Upper lobe of left lung (tissue), 6 donors: ENCODE data around the gene MVK. TPM values are rescaled to one million over a fixed set of nuclear protein-coding genes. Genes with fewer than 3 reads are reported as not detected.

Source experiments
- ATAC-seq, 2 donors: fragments of 200-7000 bp; cut with Tn5 transposase; one replicate each; pipeline ENCODE4 v1.9.1; 2022; ENCODE audit warnings: mild to moderate bottlenecking in 2 of 2, moderate library complexity in 2 of 2; ENCODE audit not compliant: low FRiP score in 2 of 2
- DNase-seq, 2 donors: peaks; one replicate each; pipeline ENCODE4 v3.0.0-alpha.2; 2019 to 2020
- H3K27ac ChIP-seq, 4 donors: fragments of 200-600 bp; sonication (generic); one replicate each; pipeline ENCODE4 v1.5.1; 2016 to 2019
- H3K27me3 ChIP-seq, 4 donors: fragments of 200-600 bp; sonication (generic); one replicate each; pipeline ENCODE4 v1.5.1; 2017 to 2019
- H3K36me3 ChIP-seq, 4 donors: fragments of 200-600 bp; sonication (generic); one replicate each; pipeline ENCODE4 v1.5.1; 2016 to 2019
- H3K4me1 ChIP-seq, 4 donors: fragments of 200-600 bp; sonication (generic); one replicate each; pipeline ENCODE4 v1.5.1; 2018 to 2019
- H3K4me3 ChIP-seq, 4 donors: fragments of 200-600 bp; sonication (generic); one replicate each; pipeline ENCODE4 v1.5.1; 2017 to 2019; ENCODE audit warnings: mild to moderate bottlenecking in 2 of 4, moderate library complexity in 1 of 4
- H3K9me3 ChIP-seq, 4 donors: fragments of 200-600 bp; sonication (generic); one replicate each; pipeline ENCODE4 v1.5.1; 2018 to 2019
- CTCF ChIP-seq, 6 experiments: fragments of 450-650 bp in 4 of 6; fragments of 200-600 bp in 2 of 6; sonication (generic) in 2 of 6; IDR thresholded peaks; one replicate each; pipeline ENCODE4 v1.5.1; 2016 to 2019; ENCODE audit warnings: antibody characterized with exemption in 6 of 6
- EP300 ChIP-seq, 4 donors: sonication (generic); formaldehyde crosslinking; IDR thresholded peaks; one replicate each; pipeline ENCODE4 v1.5.1; 2017; ENCODE audit warnings: antibody characterized with exemption in 4 of 4, control low read depth in 2 of 4
- POLR2A ChIP-seq, 4 donors: fragments of 450-650 bp; IDR thresholded peaks; one replicate each; pipeline ENCODE4 v1.5.1; 2016 to 2017; ENCODE audit warnings: antibody characterized with exemption in 4 of 4, mild to moderate bottlenecking in 2 of 4
- POLR2AphosphoS5 ChIP-seq, 2 donors: sonication (generic); formaldehyde crosslinking; IDR thresholded peaks; one replicate each; pipeline ENCODE4 v1.5.1; 2017; ENCODE audit warnings: antibody characterized with exemption in 2 of 2
- WGBS, 2 donors: methylation state at CpG; one replicate each; pipeline ENCODE4 v1.1.5; 2017 to 2018; 5-methylcytosine and 5-hydroxymethylcytosine counted together
- total RNA-seq, 6 donors: library from RNA; depleted of rRNA in 4 of 6; stranded (reverse); fragments of >200 nt in 4 of 6; gene quantifications; one replicate each; pipeline versions ENCODE4 v1.1.0 to v1.2.1, GENCODE V29; 2016 to 2021
- donor health status: DM: no; HTN: no; CAD: no; lungs with moderate emphysema.
- donor health status: DM: no; HTN: yes; CAD: no; lungs with severe emphysema.

MVK gene
- total RNA-seq, 6 donors from 2014 or later, result 22.2 to 56.2 (median 41.5) TPM

GRCh38 chr12:109589691-109590245 lies 16.2 kb downstream of the MVK start:
- H3K27me3 ChIP-seq, result no peaks in the 10 kb centered on the region
- 92 to 98% methylated on average over 10 to 13 of the region's 16 CpGs for WGBS, 2 donors
- H3K36me3 ChIP-seq, result peaks cover 7 to 64% (median 46%) of the 10 kb centered on the region in 4 donors
- no peak overlapping the region for H3K27ac ChIP-seq
- TF ChIP-seq EP300 (IDR thresholded peaks at IDR 0.05), result no peak
- no peak for TF ChIP-seq POLR2AphosphoS5 (IDR thresholded peaks at IDR 0.05)
- no peak for TF ChIP-seq POLR2A (IDR thresholded peaks at IDR 0.05)
- TF ChIP-seq CTCF (IDR thresholded peaks at IDR 0.05), result no peak
- no peak for ATAC-seq
- H3K4me3 ChIP-seq, result no peak overlapping the region
- H3K9me3 ChIP-seq, result no peaks in the 10 kb centered on the region
- H3K4me1 ChIP-seq, result peaks cover 0 to 5% (median 0%) of the 10 kb centered on the region in 4 donors
- no peak for DNase-seq

- DNase-seq, result no peak
- no peaks in the 10 kb centered on the region for H3K27me3 ChIP-seq
- H3K4me1 ChIP-seq, result peaks cover 0 to 5% (median 2%) of the 10 kb centered on the region in 4 donors
- peaks cover 7 to 70% (median 48%) of the 10 kb centered on the region in 4 donors for H3K36me3 ChIP-seq
- H3K9me3 ChIP-seq, result no peaks in the 10 kb centered on the region
- 91 to 93% methylated on average over 8 of the region's 8 CpGs for WGBS, 2 donors
- TF ChIP-seq POLR2AphosphoS5 (IDR thresholded peaks at IDR 0.05), result no peak
- no peak for TF ChIP-seq EP300 (IDR thresholded peaks at IDR 0.05)
- no peak for TF ChIP-seq POLR2A (IDR thresholded peaks at IDR 0.05)
- TF ChIP-seq CTCF (IDR thresholded peaks at IDR 0.05), result no peak
- no peak overlapping the region for H3K27ac ChIP-seq
- no peak overlapping the region for H3K4me3 ChIP-seq
- no peak for ATAC-seq
Observed at GRCh38 chr12:109590566-109590965, 17.0 kb downstream of the MVK start.

- H3K36me3 ChIP-seq, result peaks cover 3 to 66% (median 50%) of the 10 kb centered on the region in 4 donors
- ATAC-seq, result no peak
Observed at GRCh38 chr12:109591041-109591440, 17.4 kb downstream of the MVK start.

DNA sequence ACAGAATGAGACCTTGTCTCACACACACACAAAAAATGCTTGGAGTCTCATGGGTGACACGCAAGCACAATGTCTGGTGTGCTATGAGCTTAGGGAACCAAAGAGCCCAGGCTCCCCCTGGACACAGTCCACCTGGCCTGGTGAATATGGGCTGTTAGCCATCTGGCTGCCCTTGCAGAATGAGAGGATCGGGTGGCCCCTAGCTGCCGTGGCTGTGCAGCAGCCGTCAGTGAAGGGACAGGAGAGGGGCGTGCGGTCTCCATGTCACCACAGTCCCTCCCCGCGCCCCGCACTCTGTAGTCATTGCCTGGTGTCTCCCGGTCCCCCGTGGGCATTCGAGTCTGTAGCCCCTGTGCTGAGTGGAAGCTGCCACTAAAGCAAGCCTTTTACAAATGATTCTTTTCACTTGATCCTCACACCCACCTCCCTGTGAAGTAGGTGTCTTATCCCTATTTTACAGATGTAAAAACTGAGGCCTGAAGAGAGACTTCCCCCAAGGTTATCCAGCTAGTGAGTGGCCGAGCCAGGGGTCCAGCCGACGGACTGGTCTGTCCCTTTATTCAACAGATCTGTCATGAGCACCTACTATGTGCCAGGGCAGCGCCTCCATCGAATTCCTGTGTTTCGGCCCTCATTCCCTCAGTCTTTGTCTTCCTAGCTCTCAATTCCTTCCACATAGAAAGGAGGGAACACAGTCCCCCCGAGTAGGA lies 18.8 kb downstream of the MVK start:
- WGBS, 2 donors, result 90 to 95% methylated on average over 14 to 19 of the region's 19 CpGs
- no peak for ATAC-seq
- Histone ChIP-seq H3K9me3 (no peaks in the 10 kb centered on the region), H3K4me1 (peaks cover 0 to 6% (median 3%) of the 10 kb centered on the region in 4 donors), H3K27me3 (no peaks in the 10 kb centered on the region), H3K36me3 (peaks cover 2 to 64% (median 44%) of the 10 kb centered on the region in 4 donors), H3K4me3 (no peak overlapping the region), H3K27ac (no peak overlapping the region)
- no peak for DNase-seq
- TF ChIP-seq EP300 (IDR thresholded peaks at IDR 0.05), result no peak
- no peak for TF ChIP-seq POLR2A (IDR thresholded peaks at IDR 0.05)
- no peak for TF ChIP-seq CTCF (IDR thresholded peaks at IDR 0.05)
- no peak for TF ChIP-seq POLR2AphosphoS5 (IDR thresholded peaks at IDR 0.05)

More at GRCh38 chr12:109591041-109591440, 17.4 kb downstream of the MVK start:
- peaks cover 0 to 5% (median 3%) of the 10 kb centered on the region in 4 donors for H3K4me1 ChIP-seq
- WGBS, 2 donors, result 70 to 77% methylated on average over 10 of the region's 10 CpGs
- no peaks in the 10 kb centered on the region for H3K27me3 ChIP-seq
- DNase-seq, result no peak
- TF ChIP-seq CTCF (IDR thresholded peaks at IDR 0.05), result no peak
- H3K4me3 ChIP-seq, result no peak overlapping the region
- H3K9me3 ChIP-seq, result no peaks in the 10 kb centered on the region
- no peak overlapping the region for H3K27ac ChIP-seq
